ENCODE measurements around the gene THY1.
A peak's percentile ranks its signal among the peaks of the same experiment; 100 is the strongest.
"Not testable (repeated sequence)": the region's sequence is repeated elsewhere in the genome, so short reads cannot be mapped to it uniquely, and the experiment has no call there.

THY1 gene

DNA sequence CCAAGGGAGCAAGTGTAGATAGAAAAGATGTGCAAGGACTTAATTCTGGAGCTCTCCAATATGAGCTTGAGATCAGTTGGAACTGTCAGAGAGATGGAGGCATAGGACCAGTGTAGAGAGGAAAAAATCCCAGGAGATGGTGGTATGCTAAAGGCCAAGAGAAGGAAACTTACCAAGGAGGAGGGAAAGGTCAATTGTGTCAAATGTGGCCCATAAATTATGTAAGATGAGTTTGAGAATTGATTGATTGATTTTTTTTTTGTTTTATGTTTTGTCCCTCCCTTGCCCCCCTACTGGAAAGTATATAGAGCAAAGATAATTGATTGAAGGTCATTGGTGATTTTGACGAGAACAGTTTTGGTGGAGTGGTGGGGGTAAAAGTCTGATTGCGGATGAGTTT, 38.6 kb downstream of the THY1 start:
- H3K9me3 ChIP-seq (ENCODE audit: low read length), result no peaks in the 10 kb centered on the region
- peaks cover 14% of the 10 kb centered on the region for H3K4me1 ChIP-seq (ENCODE audit: insufficient read depth, low read length, severe bottlenecking)
- TF ChIP-seq EZH2 (IDR thresholded peaks at IDR 0.05; ENCODE audit: borderline replicate concordance, low read length), result no peak
- TF ChIP-seq, protein P1, sequence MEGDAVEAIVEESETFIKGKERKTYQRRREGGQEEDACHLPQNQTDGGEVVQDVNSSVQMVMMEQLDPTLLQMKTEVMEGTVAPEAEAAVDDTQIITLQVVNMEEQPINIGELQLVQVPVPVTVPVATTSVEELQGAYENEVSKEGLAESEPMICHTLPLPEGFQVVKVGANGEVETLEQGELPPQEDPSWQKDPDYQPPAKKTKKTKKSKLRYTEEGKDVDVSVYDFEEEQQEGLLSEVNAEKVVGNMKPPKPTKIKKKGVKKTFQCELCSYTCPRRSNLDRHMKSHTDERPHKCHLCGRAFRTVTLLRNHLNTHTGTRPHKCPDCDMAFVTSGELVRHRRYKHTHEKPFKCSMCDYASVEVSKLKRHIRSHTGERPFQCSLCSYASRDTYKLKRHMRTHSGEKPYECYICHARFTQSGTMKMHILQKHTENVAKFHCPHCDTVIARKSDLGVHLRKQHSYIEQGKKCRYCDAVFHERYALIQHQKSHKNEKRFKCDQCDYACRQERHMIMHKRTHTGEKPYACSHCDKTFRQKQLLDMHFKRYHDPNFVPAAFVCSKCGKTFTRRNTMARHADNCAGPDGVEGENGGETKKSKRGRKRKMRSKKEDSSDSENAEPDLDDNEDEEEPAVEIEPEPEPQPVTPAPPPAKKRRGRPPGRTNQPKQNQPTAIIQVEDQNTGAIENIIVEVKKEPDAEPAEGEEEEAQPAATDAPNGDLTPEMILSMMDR (IDR thresholded peaks at IDR 0.05; ENCODE audit: low read length), result no peak
- no peak overlapping the region for H3K27ac ChIP-seq (ENCODE audit: low read depth, low read length, poor library complexity, severe bottlenecking)
- H3F3A ChIP-seq (ENCODE audit: insufficient read depth, low read length), result no peaks in the 10 kb centered on the region
- no peaks in the 10 kb centered on the region for H3K79me2 ChIP-seq (ENCODE audit: insufficient read depth, low read length)
- no peak overlapping the region for H2AFZ ChIP-seq (ENCODE audit: low read length)
- no peak overlapping the region for H3K4me3 ChIP-seq (ENCODE audit: low read depth, low read length, poor library complexity, severe bottlenecking)
- no peaks in the 10 kb centered on the region for H3K36me3 ChIP-seq (ENCODE audit: insufficient read depth, low read length)
- H3K9ac ChIP-seq (ENCODE audit: low read length), result no peak overlapping the region
- H3K4me2 ChIP-seq (ENCODE audit: low read length), result no peak overlapping the region
- no peaks in the 10 kb centered on the region for H3K27me3 ChIP-seq (ENCODE audit: insufficient read depth, low read length)
- H3K9me2 ChIP-seq (ENCODE audit: low read depth, low read length), result no peaks in the 10 kb centered on the region
- H4K20me1 ChIP-seq (ENCODE audit: insufficient read depth, low read length), result no peaks in the 10 kb centered on the region

DNA sequence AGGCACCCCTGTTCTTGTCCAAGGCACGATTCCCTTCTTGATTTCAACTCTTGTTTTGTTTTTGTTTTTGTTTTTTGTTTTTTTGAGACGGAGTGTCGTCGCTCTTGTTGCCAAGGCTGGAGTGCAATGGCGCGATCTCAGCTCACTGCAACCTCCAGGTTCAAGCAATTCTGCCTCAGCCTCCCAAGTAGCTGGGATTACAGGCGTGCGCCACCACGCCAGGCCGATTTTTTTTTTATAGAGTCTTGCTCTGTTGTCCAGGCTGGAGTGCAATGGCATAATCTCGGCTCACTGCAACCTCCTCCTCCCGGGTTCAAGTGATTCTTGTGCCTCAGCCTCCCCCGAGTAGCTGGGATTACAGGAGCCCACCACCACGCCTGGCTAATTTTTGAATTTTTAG, 40.5 kb downstream of the THY1 start:
- H3K27me3 ChIP-seq (ENCODE audit: insufficient read depth, low read length); H3F3A ChIP-seq (ENCODE audit: insufficient read depth, low read length); H3K4me2 ChIP-seq (ENCODE audit: low read length); H3K9me2 ChIP-seq (ENCODE audit: low read depth, low read length); H3K4me3 ChIP-seq (ENCODE audit: low read depth, low read length, poor library complexity, severe bottlenecking); H3K27ac ChIP-seq (ENCODE audit: low read depth, low read length, poor library complexity, severe bottlenecking); H3K9ac ChIP-seq (ENCODE audit: low read length); H4K20me1 ChIP-seq (ENCODE audit: insufficient read depth, low read length); H3K9me3 ChIP-seq (ENCODE audit: low read length); H2AFZ ChIP-seq (ENCODE audit: low read length); H3K79me2 ChIP-seq (ENCODE audit: insufficient read depth, low read length); H3K36me3 ChIP-seq (ENCODE audit: insufficient read depth, low read length): not testable (repeated sequence)
- H3K4me1 ChIP-seq (ENCODE audit: insufficient read depth, low read length, severe bottlenecking), result peaks cover 14% of the 10 kb centered on the region

DNA sequence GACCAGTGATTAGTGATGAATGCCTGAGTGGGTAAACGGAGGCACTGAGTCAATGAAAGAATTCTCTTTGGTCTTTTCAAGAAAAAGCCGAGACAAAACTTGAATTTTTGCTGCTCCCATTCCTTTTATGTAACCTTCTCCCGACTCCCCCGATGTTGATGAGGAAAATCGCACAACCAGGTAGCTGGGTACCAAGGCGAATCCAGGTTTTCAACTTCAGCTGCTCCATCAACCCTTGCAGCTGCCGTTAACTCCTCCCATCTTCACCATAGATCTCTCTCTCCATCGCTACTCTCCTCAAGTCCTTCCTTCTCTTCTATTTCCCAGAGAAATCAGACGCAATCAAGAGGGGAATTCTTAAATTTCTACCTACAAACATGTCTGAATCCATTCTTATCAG, 40.9 kb downstream of the THY1 start:
- H3K79me2 ChIP-seq (ENCODE audit: insufficient read depth, low read length), result no peaks in the 10 kb centered on the region
- no peaks in the 10 kb centered on the region for H3K9me2 ChIP-seq (ENCODE audit: low read depth, low read length)
- TF ChIP-seq, protein P1 (IDR thresholded peaks at IDR 0.05; ENCODE audit: low read length), result no peak
- no peak for TF ChIP-seq EZH2 (IDR thresholded peaks at IDR 0.05; ENCODE audit: borderline replicate concordance, low read length)
- no peak overlapping the region for H3K9ac ChIP-seq (ENCODE audit: low read length)
- no peaks in the 10 kb centered on the region for H3F3A ChIP-seq (ENCODE audit: insufficient read depth, low read length)
- H3K36me3 ChIP-seq (ENCODE audit: insufficient read depth, low read length), result no peaks in the 10 kb centered on the region
- peaks cover 14% of the 10 kb centered on the region for H3K4me1 ChIP-seq (ENCODE audit: insufficient read depth, low read length, severe bottlenecking)
- peak overlapping the region; percentile 86 for H3K4me2 ChIP-seq (ENCODE audit: low read length)
- H3K4me3 ChIP-seq (ENCODE audit: low read depth, low read length, poor library complexity, severe bottlenecking), result peak overlapping the region; percentile 59
- no peaks in the 10 kb centered on the region for H3K9me3 ChIP-seq (ENCODE audit: low read length)
- H4K20me1 ChIP-seq (ENCODE audit: insufficient read depth, low read length), result no peaks in the 10 kb centered on the region
- H3K27me3 ChIP-seq (ENCODE audit: insufficient read depth, low read length), result no peaks in the 10 kb centered on the region
- H2AFZ ChIP-seq (ENCODE audit: low read length), result no peak overlapping the region
- no peak overlapping the region for H3K27ac ChIP-seq (ENCODE audit: low read depth, low read length, poor library complexity, severe bottlenecking)

DNA sequence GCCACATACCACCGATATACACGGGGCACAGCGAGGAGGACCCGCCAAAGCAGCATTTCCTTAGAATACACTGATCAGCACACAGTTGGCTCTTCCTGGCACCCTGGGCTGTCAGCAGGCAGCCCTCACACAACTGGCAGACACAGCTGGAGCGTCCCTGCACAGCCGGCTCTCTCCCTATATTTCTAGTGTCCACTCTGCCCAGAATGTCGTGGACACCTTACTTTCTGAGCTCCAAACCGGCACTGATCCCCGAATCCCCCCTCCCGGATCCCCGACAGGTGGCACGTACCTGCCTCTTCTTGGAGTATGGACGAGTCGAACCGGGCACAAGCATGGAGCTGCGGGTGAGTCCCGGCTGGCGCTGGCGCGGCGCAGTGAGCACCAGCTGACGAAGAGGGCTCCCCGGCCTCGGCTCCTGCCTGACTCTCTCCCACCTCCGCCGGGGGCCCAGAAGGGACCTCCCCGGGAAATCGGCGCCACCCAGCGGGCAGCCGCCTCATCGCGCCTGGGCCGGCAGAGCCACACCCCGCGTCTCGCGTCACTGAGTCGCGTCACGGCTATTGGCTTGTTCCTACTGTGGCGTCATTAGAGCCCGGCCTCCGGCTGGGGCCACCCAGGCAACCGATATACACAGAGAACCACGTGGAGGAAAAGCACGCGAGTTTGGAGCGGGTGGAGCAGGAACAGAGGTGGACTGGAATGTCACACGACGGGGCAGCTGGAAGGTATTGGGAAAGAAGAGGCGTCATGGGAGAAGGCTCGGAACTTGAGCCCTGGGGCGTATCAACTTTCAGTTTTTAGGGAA, 41.6 kb downstream of the THY1 start, which contains the start of gene USP2:
USP2 (minus strand) TSS at position 510 of the 808 bp plus-strand sequence. CDS start 8,210 bp downstream, outside the sequence.
- no peak within 1 kb of the TSS for H3K27ac ChIP-seq (ENCODE audit: low read depth, low read length, poor library complexity, severe bottlenecking)
- H3K79me2 ChIP-seq (ENCODE audit: insufficient read depth, low read length), result no peaks in the 10 kb centered on the region
- no peak within 1 kb of the TSS for H2AFZ ChIP-seq (ENCODE audit: low read length)
- peak within 1 kb of the TSS; percentile 59 for H3K4me3 ChIP-seq (ENCODE audit: low read depth, low read length, poor library complexity, severe bottlenecking)
- no peaks in the 10 kb centered on the region for H3K9me3 ChIP-seq (ENCODE audit: low read length)
- no peaks in the 10 kb centered on the region for H3K27me3 ChIP-seq (ENCODE audit: insufficient read depth, low read length)
- no peaks in the 10 kb centered on the region for H4K20me1 ChIP-seq (ENCODE audit: insufficient read depth, low read length)
- H3K9ac ChIP-seq (ENCODE audit: low read length), result peak within 1 kb of the TSS; percentile 55; the same call in 1 of the 2 replicates
- no peaks in the 10 kb centered on the region for H3K9me2 ChIP-seq (ENCODE audit: low read depth, low read length)
- H3K36me3 ChIP-seq (ENCODE audit: insufficient read depth, low read length), result no peaks in the 10 kb centered on the region
- TF ChIP-seq, protein P1 (IDR thresholded peaks at IDR 0.05; ENCODE audit: low read length), result peak; percentile 77
- TF ChIP-seq EZH2 (IDR thresholded peaks at IDR 0.05; ENCODE audit: borderline replicate concordance, low read length), result no peak
- peaks cover 14% of the 10 kb centered on the region for H3K4me1 ChIP-seq (ENCODE audit: insufficient read depth, low read length, severe bottlenecking)
- peak within 1 kb of the TSS; percentile 86 for H3K4me2 ChIP-seq (ENCODE audit: low read length)
- no peaks in the 10 kb centered on the region for H3F3A ChIP-seq (ENCODE audit: insufficient read depth, low read length)

Data from OCI-LY1 (cell line).